NCI-H526 (cell line): Measurements from ENCODE around the gene MMEL1.
A peak's percentile ranks its signal among the peaks of the same experiment; 100 is the strongest.

Experiments
- DNase-seq, 2 experiments: peaks; one replicate each; lab custom pipeline; 2025; lab: John Stamatoyannopoulos, UW

Gene MMEL1

DNA sequence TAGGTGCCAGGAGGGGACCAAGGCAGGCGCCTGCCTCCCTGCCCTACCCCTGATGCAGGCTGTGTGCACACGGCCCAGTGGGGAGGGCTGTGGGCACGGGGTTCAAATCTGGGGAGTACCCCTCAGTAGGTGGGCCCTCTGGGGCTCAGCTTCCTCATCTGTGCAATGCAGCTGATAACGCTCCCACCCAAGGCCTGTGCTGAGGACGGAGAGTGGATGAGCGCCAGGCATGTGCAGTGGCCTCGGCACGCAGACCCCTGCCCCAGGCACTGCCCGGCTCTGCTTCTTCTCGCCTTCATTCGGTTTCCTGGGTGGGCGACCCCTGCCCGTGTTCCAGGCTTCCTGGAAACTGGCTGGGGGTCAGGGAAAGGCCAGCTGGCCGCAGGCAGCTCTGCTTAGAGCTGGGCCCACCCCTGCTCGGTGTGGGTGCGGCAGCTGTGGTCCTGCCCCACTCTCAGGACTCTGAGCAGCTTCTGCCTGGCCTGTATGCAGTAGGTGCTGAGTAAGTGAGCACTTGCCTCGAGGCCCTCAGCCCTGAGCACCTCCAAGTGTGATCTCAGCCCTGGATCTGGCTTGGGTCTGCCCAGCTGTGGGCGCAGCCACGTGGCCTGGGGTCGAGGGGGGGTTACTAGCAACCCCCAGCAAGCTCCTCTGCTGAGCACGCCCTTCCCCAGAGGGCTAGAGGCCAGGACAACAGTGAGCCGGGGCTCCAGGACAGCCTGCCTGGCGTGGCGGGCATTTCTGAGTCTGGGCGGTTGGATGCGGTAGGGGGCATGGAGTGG is 88.5 kb downstream of the MMEL1 start:
- DNase-seq: no peak

DNA sequence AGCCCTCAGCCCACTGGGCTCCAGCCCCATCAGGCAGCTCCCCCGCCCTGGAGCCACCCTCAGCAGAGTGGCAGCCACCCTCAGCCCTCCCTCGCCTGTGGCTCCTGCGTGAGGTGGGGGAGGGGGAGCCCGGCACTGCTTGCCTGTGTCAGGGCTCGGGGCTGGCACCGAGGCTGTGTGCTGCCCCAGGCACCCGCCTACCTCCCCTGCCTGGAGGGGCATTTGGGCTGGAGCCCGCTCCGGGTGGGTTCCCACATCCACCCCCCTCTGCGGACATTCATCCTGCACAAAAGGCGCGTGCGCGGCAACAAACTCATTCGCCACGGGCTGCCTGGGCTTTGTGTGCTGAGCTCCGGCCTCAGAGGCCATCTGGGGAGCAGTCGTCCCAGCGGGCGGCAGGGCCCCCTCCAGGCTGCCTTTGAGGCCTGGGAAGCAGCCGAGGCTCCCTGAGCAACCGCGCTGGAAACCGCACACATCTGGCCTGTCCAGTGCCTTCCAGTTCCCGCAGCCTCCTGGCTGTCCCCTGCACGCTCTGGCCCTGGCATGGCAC is 89.2 kb downstream of the MMEL1 start:
- peak in 1 of 2 experiments; percentile 75 for DNase-seq

DNA sequence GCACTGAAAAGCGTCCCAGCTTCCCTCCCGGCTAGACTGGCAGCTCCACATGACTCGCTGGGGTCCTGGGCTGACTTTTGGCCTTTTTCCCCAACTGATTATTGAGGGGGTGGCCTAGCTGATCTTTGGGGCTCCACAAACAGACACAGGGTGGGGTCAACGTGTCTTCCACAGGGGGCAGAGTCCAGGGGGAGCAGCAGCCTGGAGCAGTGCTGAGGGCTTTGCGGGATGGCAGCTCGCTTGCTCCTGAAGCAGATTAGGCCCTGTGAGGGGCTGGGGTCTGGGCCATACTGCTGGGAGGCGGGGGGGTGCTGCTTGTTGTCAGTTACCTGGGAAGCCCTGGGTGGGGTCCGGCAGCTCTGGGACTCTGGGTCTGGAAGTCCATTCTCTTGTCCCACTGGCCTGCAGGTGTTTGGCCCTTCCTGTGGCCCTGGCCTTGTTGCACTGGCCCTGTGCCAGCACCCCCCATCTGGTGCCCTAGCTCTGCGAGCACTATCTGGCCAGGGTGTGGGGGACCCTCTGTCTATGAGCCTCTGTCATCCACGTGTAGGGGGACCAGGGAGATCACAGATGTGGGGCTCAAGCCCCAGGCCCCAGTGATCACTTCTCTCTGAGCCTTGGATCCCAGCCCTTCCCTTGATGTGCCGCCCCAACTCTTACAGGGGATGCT is 90.4 kb downstream of the MMEL1 start:
- no peak for DNase-seq

DNA sequence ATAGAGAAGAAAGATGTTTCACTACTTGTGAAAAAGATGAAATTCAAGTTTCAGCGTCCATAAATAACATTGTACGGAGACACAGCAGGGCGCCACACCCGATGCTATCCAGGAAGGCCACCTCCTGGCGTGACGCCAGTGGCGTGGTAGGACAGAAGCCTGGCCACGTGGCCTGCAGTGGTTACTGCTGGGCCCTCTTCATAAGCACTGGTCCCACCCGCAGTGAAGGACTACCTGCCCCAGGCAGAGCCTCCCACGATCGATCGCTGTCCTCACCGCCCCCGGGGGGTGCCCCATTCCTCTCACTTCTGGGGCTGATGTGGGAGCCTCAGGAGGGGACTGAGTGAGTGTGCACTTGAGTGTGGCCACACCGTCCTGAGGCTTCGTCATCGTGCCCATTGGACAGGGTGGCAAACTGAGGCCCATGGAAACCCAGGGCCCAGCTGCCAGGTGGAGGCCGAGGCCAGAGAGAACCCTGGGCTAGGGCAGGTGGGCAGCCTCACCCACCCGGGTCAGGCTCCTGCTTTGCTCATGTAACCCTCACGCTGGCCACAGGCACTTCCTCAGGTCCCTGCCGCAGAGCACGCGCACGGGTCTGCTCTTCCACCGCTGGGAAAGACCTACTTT is 91.1 kb downstream of the MMEL1 start:
- DNase-seq: no peak

DNA sequence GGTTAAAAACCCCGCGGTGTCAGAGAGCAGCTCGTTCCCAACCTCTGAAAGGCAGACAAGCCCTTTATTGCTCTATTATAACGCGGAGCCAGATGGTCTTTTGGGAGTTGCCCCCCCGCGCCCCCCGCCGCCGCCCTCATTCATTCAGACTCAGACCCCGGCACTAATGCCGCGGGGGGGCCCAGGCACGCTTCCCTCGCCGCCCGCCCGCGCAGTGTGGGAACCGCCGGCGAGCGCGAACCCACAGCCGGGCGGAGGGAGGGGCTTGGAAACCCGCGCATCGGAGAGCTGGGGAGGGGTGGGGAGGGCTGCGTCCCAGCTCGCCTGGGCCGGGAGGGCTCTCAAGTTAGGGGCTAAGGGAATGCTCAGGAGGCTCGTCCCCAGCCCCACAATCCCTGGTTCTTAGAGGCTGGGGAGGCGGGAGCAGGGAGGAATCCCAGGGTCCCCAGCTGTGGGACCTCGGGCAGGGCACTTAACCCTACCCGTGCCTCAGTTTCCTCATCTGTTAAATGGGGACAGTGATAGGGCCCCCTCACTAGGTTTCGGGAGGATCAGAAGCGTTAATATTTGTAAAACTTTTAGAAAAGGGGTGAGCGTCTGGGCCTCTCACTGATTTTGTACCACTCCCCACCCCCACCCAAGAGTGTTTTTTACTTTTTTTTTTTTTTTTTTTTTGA is 91.9 kb downstream of the MMEL1 start:
- DNase-seq: peak in 1 of 2 experiments; percentile 52
